GM18951 (cell line): ENCODE measurements around the gene PC.
"Not testable (repeated sequence)": the region's sequence is repeated elsewhere in the genome, so short reads cannot be mapped to it uniquely, and the experiment has no call there.

Experiments used
- POLR2A ChIP-seq: IDR thresholded peaks from 4 replicates; pipeline ENCODE4 v1.6.1; 2011; ENCODE audit warnings: mild to moderate bottlenecking; ENCODE audit not compliant: insufficient read length, insufficient read depth; ENCODE audit errors: extremely low read depth
- in situ Hi-C: fragments of 300-500 bp; cut with MboI; formaldehyde crosslinking; loops from one replicate; pipeline ENCODE4 v1.12.0; 2022; ENCODE audit warnings: low sequenced_read_pairs, mixed read lengths, inconsistent platforms; ENCODE audit not compliant: unreplicated experiment

The PC gene

DNA sequence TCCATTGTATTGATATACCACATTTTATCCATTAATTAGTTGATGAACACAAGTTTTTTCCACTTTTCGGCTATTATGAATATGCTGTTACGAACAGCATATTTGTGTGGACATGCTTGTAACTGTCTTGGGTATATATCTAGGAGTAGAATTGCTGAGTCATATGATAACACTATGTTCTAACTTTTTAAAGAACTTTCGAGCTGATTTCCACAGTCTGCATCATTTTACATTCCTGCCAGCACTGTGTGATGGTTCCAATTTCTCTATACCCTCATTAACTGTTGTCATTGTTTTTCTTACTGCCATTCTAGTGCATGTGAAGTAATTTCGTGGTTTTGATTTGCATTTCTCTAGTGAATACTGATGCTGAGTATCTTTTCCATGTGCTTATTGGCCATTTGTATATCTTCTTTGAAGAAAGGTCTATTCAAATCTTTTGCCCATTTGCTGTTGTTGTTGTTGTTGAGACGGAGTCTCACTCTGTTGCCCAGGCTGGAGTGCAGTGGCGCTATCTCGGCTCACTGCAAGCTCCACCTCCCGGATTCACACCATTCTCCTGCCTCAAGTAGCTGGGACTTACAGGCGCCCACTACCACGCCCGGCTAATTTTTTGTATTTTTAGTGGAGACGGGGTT is 122.3 kb downstream of the PC start:
- no peak for TF ChIP-seq POLR2A
- in situ Hi-C loops: loop anchor here (10.0 to 25.0 kb wide), 2 partner anchors 141 to 274 kb away; partner anchors contain the start of gene CTSF

- in situ Hi-C loops: loop anchor here (10.0 to 25.0 kb wide), 2 partner anchors 140 to 273 kb away; partner anchors contain the start of gene CTSF
Observed at GRCh38 chr11:66834943-66835342, 123.2 kb downstream of the PC start.

GRCh38 chr11:66834539-66834845 is 123.7 kb downstream of the PC start:
- in situ Hi-C loops: loop anchor here (10.0 to 25.0 kb wide), 2 partner anchors 140 to 272 kb away; partner anchors contain the start of gene CTSF
- no peak for TF ChIP-seq POLR2A

More at GRCh38 chr11:66834943-66835342, 123.2 kb downstream of the PC start:
- no peak for TF ChIP-seq POLR2A

GRCh38 chr11:66824573-66824972 is 133.6 kb downstream of the PC start:
- in situ Hi-C loops: not testable (repeated sequence)

DNA sequence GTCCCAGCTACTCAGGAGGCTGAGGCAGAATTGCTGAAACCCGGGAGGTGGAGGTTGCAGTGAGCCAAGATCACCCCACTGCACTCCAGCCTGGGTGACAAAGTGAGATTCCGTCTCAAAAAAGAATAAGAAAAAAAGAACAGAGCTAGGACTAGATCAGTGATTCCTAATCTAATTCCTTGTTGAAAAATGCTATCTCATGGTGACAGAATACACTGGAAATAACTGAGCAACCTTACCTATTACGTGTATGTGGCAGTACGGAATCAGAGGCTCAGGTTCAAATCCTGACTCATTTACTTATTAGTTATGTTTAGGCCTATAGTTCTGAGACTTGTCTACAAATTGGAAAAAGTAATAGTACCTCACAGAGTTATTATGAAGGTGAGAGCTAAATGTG is 134.5 kb downstream of the PC start:
- in situ Hi-C loops: no loop called here
- TF ChIP-seq POLR2A: no peak

- no peak for TF ChIP-seq POLR2A
- in situ Hi-C loops: no loop called here
Observed at GRCh38 chr11:66820901-66821300, 137.3 kb downstream of the PC start.

GRCh38 chr11:66820381-66820780 is 137.8 kb downstream of the PC start:
- TF ChIP-seq POLR2A: no peak
- in situ Hi-C loops: no loop called here

DNA sequence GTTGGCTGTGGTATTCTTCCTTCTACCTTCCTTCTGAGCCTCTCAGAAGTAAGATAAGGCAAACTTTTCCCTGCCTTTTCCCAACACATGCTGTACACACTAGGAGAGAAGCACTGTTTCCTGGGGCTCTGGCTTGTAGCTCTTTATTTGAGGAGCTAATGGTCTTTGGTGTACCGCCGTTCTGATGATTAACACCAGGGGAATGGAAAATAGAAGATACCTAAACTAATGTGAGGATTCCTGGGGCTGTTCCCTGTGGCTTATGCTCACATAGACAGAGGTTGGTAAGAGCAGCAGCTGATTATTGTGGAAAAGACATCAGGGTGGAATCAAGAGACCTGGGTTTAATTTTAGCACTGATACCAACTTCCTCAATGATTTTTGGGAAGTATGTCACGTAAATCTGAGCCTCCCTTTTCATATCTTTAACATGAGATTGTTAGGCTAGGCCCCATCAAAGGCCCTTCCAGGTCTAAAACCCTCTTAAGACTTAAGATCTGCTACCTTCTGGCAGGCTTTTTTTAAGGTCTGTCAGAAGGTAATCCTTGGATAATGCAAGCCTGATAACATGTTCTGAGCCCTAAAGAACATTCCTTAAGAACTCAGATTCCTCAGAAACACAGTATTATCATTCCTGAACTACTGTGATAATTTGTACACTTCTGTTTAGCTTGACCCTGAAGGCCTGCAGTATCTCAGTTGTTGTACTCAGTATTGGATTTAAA is 139.8 kb downstream of the PC start:
- in situ Hi-C loops: no loop called here
- no peak for TF ChIP-seq POLR2A

- in situ Hi-C loops: no loop called here
- no peak for TF ChIP-seq POLR2A
Observed at GRCh38 chr11:66815646-66816045, 142.5 kb downstream of the PC start.

DNA sequence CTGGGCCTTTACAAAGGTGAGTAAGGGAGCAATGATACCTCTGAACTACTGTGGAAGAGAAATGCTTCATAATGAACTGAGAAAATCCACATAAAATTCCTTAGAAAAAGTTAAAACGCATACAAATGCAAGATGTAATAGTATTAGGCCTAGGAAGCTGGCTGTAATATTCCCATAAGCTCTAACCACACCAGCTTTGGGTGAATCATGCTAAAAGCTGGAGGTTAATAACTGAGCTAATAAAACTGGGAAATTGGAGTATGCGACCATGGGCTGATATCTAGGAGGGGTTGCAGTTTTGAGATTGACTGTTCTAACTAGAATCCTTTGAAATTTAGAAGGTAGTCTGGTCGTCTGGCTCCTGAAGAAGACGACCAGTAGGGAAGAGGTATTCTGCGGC is 143.5 kb downstream of the PC start:
- in situ Hi-C loops: no loop called here
- TF ChIP-seq POLR2A: no peak

DNA sequence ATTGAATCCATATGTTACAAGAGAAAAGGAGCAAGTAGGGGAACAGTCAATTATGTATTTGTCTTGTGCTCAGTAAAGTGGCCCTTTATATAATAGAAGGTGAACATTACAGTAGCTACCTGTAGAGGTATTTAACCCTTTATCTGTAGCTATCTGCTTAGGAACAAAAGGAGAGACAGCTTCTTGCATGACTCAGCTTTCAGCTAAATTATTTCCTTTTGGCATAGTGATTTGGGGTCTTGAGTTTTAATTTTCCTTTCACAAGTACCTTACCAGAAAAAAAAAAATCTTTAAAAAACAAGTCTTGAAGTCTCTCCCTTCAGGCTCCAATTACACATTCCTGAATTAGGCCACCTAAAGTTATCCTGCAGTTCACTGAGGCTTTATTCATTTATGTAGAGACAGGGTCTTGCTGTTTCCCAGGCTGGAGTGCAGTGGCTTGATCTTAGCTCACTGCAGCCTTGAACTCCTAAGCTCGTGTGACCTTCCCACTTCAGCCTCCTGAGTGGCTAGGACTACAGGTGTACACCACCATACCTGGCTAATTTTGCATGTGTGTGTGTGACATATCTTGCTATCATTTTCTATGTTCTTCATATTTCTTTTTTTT is 147.5 kb downstream of the PC start:
- in situ Hi-C loops: no loop called here
- TF ChIP-seq POLR2A: no peak

DNA sequence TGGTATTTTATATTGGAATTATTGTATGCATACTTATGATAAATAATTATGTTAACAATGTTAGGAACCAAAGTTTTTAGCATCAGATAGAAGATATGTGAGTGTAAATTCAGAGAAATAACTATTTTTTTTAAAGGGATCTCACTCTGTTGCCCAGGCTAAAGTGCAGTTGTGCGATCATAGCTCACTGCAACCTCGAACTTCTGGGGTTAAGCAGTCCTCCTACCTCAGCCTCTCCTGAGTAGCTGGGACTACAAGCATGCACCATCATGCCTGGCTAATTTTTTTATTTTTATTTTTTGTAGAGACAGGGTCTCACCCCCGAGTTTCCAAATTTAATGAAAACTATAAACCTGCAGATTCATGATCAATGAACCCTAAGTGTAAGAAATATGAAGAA is 148.6 kb downstream of the PC start:
- TF ChIP-seq POLR2A: no peak
- in situ Hi-C loops: no loop called here

- TF ChIP-seq POLR2A: no peak
- in situ Hi-C loops: no loop called here
Observed at GRCh38 chr11:66800720-66801428, 157.3 kb downstream of the PC start.

DNA sequence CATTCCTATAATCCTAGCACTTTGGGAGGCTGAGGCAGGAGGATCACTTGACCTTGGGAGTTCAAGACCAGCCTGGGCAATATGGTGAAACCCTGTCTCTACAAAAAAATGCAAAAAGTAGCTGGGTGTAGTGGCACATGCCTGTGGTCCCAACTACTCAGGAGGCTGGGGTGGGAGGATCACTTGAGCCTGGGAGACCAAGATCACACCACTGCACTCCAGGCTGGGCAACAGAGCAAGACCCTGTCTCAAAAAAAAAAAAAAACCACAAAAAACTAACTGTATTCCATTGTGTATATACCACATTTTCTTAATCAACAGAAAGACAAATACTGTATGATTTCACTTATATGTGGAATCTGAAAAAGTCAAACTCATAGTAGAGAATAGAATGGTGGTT is 158.4 kb downstream of the PC start:
- in situ Hi-C loops: not testable (repeated sequence)
